GM12878 (cell line): ENCODE data around the gene TOX2. TPM values are rescaled to one million over a fixed set of nuclear protein-coding genes. Genes with fewer than 3 reads are reported as not detected.

ENCODE experiments used
- ATAC-seq: fragments of 200-7000 bp; cut with Tn5 transposase; 3 replicates; pipeline ENCODE4 v1.9.1; 2020; ENCODE audit warnings: mild to moderate bottlenecking, moderate library complexity
- BruUV-seq: library from RNA; stranded (reverse); fragments of 400-500 nt; replicated peaks from 2 replicates; lab custom pipeline; 2021; lab: Mats Ljungman, UMichigan
- CTCF ChIA-PET: fragments of 300-600 bp; sonication (Branson Sonifier 250); formaldehyde crosslinking; extraction: SDS; loops from one replicate; lab custom pipeline; 2021; ENCODE audit warnings: inconsistent platforms; lab: Yijun Ruan, JAX
- POLR2A ChIA-PET: fragments of 350-600 bp; formaldehyde crosslinking; extraction: SDS; loops from one replicate; lab custom pipeline; 2021; ENCODE audit warnings: inconsistent platforms; lab: Charles Lee
- RAD21 ChIA-PET: fragments of 300-600 bp; sonication (Branson Sonifier 250); formaldehyde crosslinking; loops from one replicate; lab custom pipeline; 2023; ENCODE audit warnings: antibody characterized with exemption; ENCODE audit not compliant: unreplicated experiment; lab: Charles Lee
- SMC1A ChIA-PET: fragments of 300-600 bp; sonication (Branson Sonifier 250); formaldehyde crosslinking; loops from one replicate; lab custom pipeline; 2023; ENCODE audit not compliant: unreplicated experiment, uncharacterized antibody; lab: Charles Lee
- DNase-seq: peaks from one replicate; pipeline ENCODE4 v3.0.0-alpha.2; 2011; ENCODE audit warnings: low read depth, low spot score
- FAIRE-seq: peaks from 3 replicates; lab custom pipeline; 2011; peaks lifted over from hg19 to GRCh38; lab: Jason Lieb, UNC
- H2AFZ ChIP-seq: 2 replicates; pipeline ENCODE4 v1.6.0; 2011; ENCODE audit warnings: low read depth, low read length, control low read depth; ENCODE audit not compliant: control insufficient read depth
- H3K27ac ChIP-seq: 2 replicates; pipeline ENCODE4 v1.5.1; 2011; ENCODE audit warnings: control low read depth; ENCODE audit not compliant: control insufficient read depth, insufficient read depth
- H3K27me3 ChIP-seq, 2 experiments: replicated peaks in 1 of 2; 2 replicates each; pipeline versions ENCODE4 v1.6.0 to v1.6.1; 2011; ENCODE audit warnings: low read length in 1 of 2; ENCODE audit not compliant: control insufficient read depth in 2 of 2, insufficient read depth in 2 of 2
- H3K36me3 ChIP-seq, 2 experiments: 2 replicates each; pipeline ENCODE4 v1.5.1; 2011; ENCODE audit warnings: low read length in 1 of 2; ENCODE audit not compliant: control insufficient read depth in 2 of 2, insufficient read depth in 2 of 2
- H3K4me1 ChIP-seq: 2 replicates; pipeline ENCODE4 v1.6.1; 2011; ENCODE audit warnings: mild to moderate bottlenecking, low read length, moderate library complexity, mixed read lengths; ENCODE audit not compliant: control insufficient read depth, insufficient read depth
- H3K4me2 ChIP-seq: 2 replicates; pipeline ENCODE4 v1.6.0; 2011; ENCODE audit warnings: control low read depth; ENCODE audit not compliant: control insufficient read depth, insufficient read depth
- H3K4me3 ChIP-seq: fragments of 200-600 bp; sonication (generic); 2 replicates; pipeline ENCODE4 v1.5.1; 2016
- H3K79me2 ChIP-seq: 2 replicates; pipeline ENCODE4 v1.6.0; 2011; ENCODE audit warnings: low read length; ENCODE audit not compliant: control insufficient read depth, insufficient read depth
- H3K9ac ChIP-seq: 2 replicates; pipeline ENCODE4 v1.8.0; 2011; ENCODE audit warnings: low read length, control low read depth, mixed read lengths; ENCODE audit not compliant: control insufficient read depth, insufficient read depth
- H3K9me3 ChIP-seq: replicated peaks from 3 replicates; pipeline ENCODE4 v1.5.1; 2011; ENCODE audit warnings: mild to moderate bottlenecking, low read length; ENCODE audit not compliant: control insufficient read depth, insufficient read depth
- H4K20me1 ChIP-seq: 2 replicates; pipeline ENCODE4 v1.6.0; 2011; ENCODE audit not compliant: control insufficient read depth, insufficient read depth
- ASH2L ChIP-seq: fragments of 300-600, 200-600 bp; sonication (generic); IDR thresholded peaks from 2 replicates; pipeline ENCODE4 v1.6.1; 2017; ENCODE audit warnings: low read depth, mild to moderate bottlenecking, borderline replicate concordance
- EGR1 ChIP-seq, 2 experiments: IDR thresholded peaks; 1 replicate in 1 of 2; 2 replicates in 1 of 2; pipeline ENCODE4 v1.6.1; 2011 to 2012; ENCODE audit warnings: low read depth in 2 of 2, low read length in 2 of 2, borderline replicate concordance in 1 of 2, mild to moderate bottlenecking in 1 of 2, moderate library complexity in 1 of 2
- GATAD2B ChIP-seq: fragments of 450-650 bp; conservative IDR thresholded peaks from 2 replicates; pipeline ENCODE4 v1.6.1; 2017; ENCODE audit warnings: low read depth, mild to moderate bottlenecking, moderate library complexity
- PML ChIP-seq: IDR thresholded peaks from 2 replicates; pipeline ENCODE4 v1.6.1; 2012; ENCODE audit warnings: low read length, inconsistent platforms
- TCF7 ChIP-seq: IDR thresholded peaks from 2 replicates; pipeline ENCODE4 v1.6.1; 2014; ENCODE audit warnings: antibody characterized with exemption, borderline replicate concordance
- WRNIP1 ChIP-seq: IDR thresholded peaks from 2 replicates; pipeline ENCODE4 v1.6.1; 2011; ENCODE audit warnings: low read depth, low read length, improper control_type of control experiment, borderline replicate concordance
- WGBS: methylation state at CpG from one replicate; pipeline ENCODE4 v1.1.6; 2016; ENCODE audit warnings: low lambda C conversion rate; ENCODE audit not compliant: insufficient replicate concordance, insufficient coverage; ENCODE audit errors: missing lambda C conversion rate; 5-methylcytosine and 5-hydroxymethylcytosine counted together
- in situ Hi-C: fragments of 300-500 bp; cut with MboI; formaldehyde crosslinking; loops from 9 replicates; pipeline ENCODE4 v1.14.3; 2018; ENCODE audit warnings: mixed read lengths
- intact Hi-C: fragments of 100-400 bp; cut with micrococcal nuclease; formaldehyde crosslinking; loops from one replicate; pipeline ENCODE4 v1.14.2; 2022; ENCODE audit not compliant: unreplicated experiment
- polyA plus RNA-seq, 11 experiments: library from polyadenylated mRNA; depleted of rRNA in 4 of 11; unstranded in 6 of 11; stranded (reverse) in 5 of 11; fragments of >200 nt; fragmentation: Nextera tagmentation in 4 of 11; fragmentation: Illumina TruSeq in 1 of 11; extraction: Ambion mirVana in 4 of 11; extraction: Trizol in 1 of 11; gene quantifications; 1 replicate in 1 of 11; 2 replicates in 10 of 11; pipeline versions ENCODE4 v1.2.1 to v1.2.3, GENCODE V29; 2011 to 2016; ENCODE audit warnings: inconsistent platforms in 2 of 11, missing spikeins in 2 of 11, low read depth in 1 of 11
- total RNA-seq, 4 experiments: library from RNA; depleted of rRNA in 3 of 4; stranded (reverse); fragments of >200 nt in 3 of 4; fragmentation: Illumina TruSeq in 1 of 4; extraction: Trizol in 1 of 4; gene quantifications; 2 replicates each; pipeline versions ENCODE4 v1.2.1 to v1.2.3, GENCODE V29; 2013 to 2021
- TF ChIP-seq, protein P1 (sequence below): fragments of 450-650 bp; IDR thresholded peaks from 2 replicates; pipeline ENCODE4 v1.6.1; 2016; ENCODE audit warnings: mild to moderate bottlenecking
- TF ChIP-seq, protein P2 (sequence below): fragments of 150-350 bp; IDR thresholded peaks from 2 replicates; pipeline ENCODE4 v1.6.1; 2014; ENCODE audit warnings: mild to moderate bottlenecking, low read depth, low read length

Gene TOX2
- total and polyA plus RNA-seq, 10 of the 15 experiments (the other 5 are each of a cell fraction or from before 2014, with no cell fraction given) = 2.6 to 40.5 (median 7.9) TPM

DNA sequence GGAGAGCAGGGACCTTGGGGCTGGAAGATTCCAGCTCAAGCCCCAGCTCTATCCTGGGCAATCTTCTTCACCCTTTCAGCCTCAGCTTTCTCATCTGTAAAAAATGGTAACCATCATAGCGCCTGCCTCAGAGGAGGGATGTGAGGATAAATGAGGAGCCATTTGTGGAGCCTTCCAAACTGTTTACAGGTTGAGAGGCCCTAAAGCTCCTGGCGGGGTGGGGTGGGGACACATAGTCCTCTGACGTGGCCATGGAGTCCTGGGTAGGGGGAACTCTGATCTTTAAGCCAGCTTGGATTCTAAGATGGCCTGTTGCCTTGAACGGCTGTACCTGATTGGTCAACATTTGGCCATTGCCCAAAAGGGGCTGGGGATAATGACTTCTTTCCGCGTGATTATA lies 111.1 kb downstream of the TOX2 start:
- WGBS = 80% methylated on average over 6 of the region's 6 CpGs
- H3K4me1 ChIP-seq = peaks cover 16% of the 10 kb centered on the region
- no peaks in the 10 kb centered on the region; the same call in 2 of the 3 replicates for H3K9me3 ChIP-seq
- no peaks in the 10 kb centered on the region for H3K27me3 ChIP-seq
- no peak overlapping the region for H3K4me2 ChIP-seq
- H3K27ac ChIP-seq = no peak overlapping the region
- ChIA-PET POLR2A (no interaction called here), RAD21 (no interaction called here), CTCF (interaction anchor here (1.2 kb wide), 2 partner anchors 21 to 275 kb away, joined by 3 to 5 read pairs; no protein-coding TSS in a partner anchor), SMC1A (interaction anchor here (4.0 kb wide), 1 partner anchor 11 kb away, joined by 17 read pairs; no protein-coding TSS in a partner anchor)
- TF ChIP-seq TCF7 (no peak), EGR1 (IDR thresholded peaks at IDR 0.05; ENCODE audit: borderline replicate concordance in 1 of 2, low read depth in 2 of 2, low read length in 2 of 2) (no peak), PML (no peak), WRNIP1 (no peak), GATAD2B (no peak), ASH2L (no peak)
- TF ChIP-seq, protein P1, sequence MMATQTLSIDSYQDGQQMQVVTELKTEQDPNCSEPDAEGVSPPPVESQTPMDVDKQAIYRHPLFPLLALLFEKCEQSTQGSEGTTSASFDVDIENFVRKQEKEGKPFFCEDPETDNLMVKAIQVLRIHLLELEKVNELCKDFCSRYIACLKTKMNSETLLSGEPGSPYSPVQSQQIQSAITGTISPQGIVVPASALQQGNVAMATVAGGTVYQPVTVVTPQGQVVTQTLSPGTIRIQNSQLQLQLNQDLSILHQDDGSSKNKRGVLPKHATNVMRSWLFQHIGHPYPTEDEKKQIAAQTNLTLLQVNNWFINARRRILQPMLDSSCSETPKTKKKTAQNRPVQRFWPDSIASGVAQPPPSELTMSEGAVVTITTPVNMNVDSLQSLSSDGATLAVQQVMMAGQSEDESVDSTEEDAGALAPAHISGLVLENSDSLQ = no peak
- TF ChIP-seq, protein P2, sequence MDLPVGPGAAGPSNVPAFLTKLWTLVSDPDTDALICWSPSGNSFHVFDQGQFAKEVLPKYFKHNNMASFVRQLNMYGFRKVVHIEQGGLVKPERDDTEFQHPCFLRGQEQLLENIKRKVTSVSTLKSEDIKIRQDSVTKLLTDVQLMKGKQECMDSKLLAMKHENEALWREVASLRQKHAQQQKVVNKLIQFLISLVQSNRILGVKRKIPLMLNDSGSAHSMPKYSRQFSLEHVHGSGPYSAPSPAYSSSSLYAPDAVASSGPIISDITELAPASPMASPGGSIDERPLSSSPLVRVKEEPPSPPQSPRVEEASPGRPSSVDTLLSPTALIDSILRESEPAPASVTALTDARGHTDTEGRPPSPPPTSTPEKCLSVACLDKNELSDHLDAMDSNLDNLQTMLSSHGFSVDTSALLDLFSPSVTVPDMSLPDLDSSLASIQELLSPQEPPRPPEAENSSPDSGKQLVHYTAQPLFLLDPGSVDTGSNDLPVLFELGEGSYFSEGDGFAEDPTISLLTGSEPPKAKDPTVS = no peak
- BruUV-seq = no TSS peak
- H3K4me3 ChIP-seq = no peak overlapping the region
- no peak overlapping the region for H2AFZ ChIP-seq
- H3K36me3 ChIP-seq = no peaks in the 10 kb centered on the region
- H4K20me1 ChIP-seq = no peaks in the 10 kb centered on the region
- no peak for FAIRE-seq
- in situ Hi-C loops = no loop called here
- intact Hi-C loops = no loop called here
- no peak for DNase-seq
- ATAC-seq = no peak
- no peaks in the 10 kb centered on the region for H3K79me2 ChIP-seq
- no peak overlapping the region for H3K9ac ChIP-seq
